Measurements from ENCODE around the gene SLC25A40. TPM values are rescaled to one million over a fixed set of nuclear protein-coding genes. Genes with fewer than 3 reads are reported as not detected.

Gene SLC25A40, protein sequence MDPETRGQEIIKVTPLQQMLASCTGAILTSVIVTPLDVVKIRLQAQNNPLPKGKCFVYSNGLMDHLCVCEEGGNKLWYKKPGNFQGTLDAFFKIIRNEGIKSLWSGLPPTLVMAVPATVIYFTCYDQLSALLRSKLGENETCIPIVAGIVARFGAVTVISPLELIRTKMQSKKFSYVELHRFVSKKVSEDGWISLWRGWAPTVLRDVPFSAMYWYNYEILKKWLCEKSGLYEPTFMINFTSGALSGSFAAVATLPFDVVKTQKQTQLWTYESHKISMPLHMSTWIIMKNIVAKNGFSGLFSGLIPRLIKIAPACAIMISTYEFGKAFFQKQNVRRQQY
- total RNA-seq (2021; ENCODE audit: unreplicated experiment) (32.4 TPM), Bru-seq, nascent RNA (percentile 72 among the genes with signal in this experiment), BruChase-seq, experiment 1, labeled RNA remaining after a 6-hour chase (percentile 68 among the genes with signal in this experiment), BruChase-seq, experiment 2, labeled RNA remaining after a 2-hour chase (percentile 76 among the genes with signal in this experiment)
- 6.2 and 8.3 TPM in 2 replicates for polyA plus RNA-seq (2012)
- long read RNA-seq, full-length matches to known transcripts: 7 of 21 reads
- long read RNA-seq, partial matches to known transcripts: 0 of 21 reads
- long read RNA-seq, other reads (novel, unspliced or antisense): 14 of 21 reads

GRCh38 chr7:87876040-87876868 lies at the start of gene SLC25A40, which contains the start of gene DBF4:
TSS of gene SLC25A40 (minus strand) at chr7:87876360. CDS start at chr7:87858727, 17,633 bp downstream.
TSS of gene DBF4 (plus strand) at chr7:87876493. CDS start at chr7:87876733, 240 bp downstream.
- Histone ChIP-seq H2AFZ (ENCODE audit: low read depth, low read length, poor library complexity, severe bottlenecking) (peak within 1 kb of the TSS; percentile 11), H3K9me3 (ENCODE audit: control insufficient read depth in 1 of 2, insufficient read depth in 1 of 2, low read depth in 1 of 2, low read length in 2 of 2) (no peaks in the 10 kb centered on the region), H3K27me3 (ENCODE audit: insufficient read depth, low read length) (no peaks in the 10 kb centered on the region), H3K4me1 (ENCODE audit: control insufficient read depth in 1 of 2, insufficient read depth in 2 of 2, low read length in 2 of 2) (peaks cover 3 to 18% of the 10 kb centered on the region in 2 experiments; a peak in 3 of 4 replicates), H3K36me3 (ENCODE audit: control insufficient read depth in 1 of 2, insufficient read depth in 2 of 2, low read length in 2 of 2) (peaks cover 2 to 23% of the 10 kb centered on the region in 2 experiments; a peak in 3 of 4 replicates), H4K20me1 (ENCODE audit: insufficient read depth) (no peaks in the 10 kb centered on the region), H3K9ac (ENCODE audit: low read length) (peak within 1 kb of the TSS; percentile 88), H3K27ac (ENCODE audit: low read depth, low read length) (peak within 1 kb of the TSS; percentile 96), H3K4me2 (ENCODE audit: low read length) (peak within 1 kb of the TSS; percentile 85), H3K4me3 (replicated peaks in 1 of 2; ENCODE audit: low read depth in 1 of 2, low read length in 2 of 2) (peak within 1 kb of the TSS; percentile 75 to 80), H3K79me2 (ENCODE audit: insufficient read depth, low read length) (peaks cover 93% of the 10 kb centered on the region), H3K9me2 (ENCODE audit: insufficient read depth) (no peaks in the 10 kb centered on the region)
- POLR2A ChIA-PET: no interaction called here
- CTCF ChIA-PET: no interaction called here
- no TSS peak for BruUV-seq (replicated peaks)
- intact Hi-C loops (cut with micrococcal nuclease): no loop called here
- RAD21 ChIA-PET (ENCODE audit: low non-redundant PET in 1 of 2, low total read pairs in 2 of 2, uncharacterized antibody in 2 of 2, unreplicated experiment in 2 of 2): no interaction called here
- DNase-seq (ENCODE audit: low read depth, low spot score): peak; percentile 88
- no peak for TF ChIP-seq REST (IDR thresholded peaks at IDR 0.05; ENCODE audit: low read depth)
- TF ChIP-seq ATF3 (IDR thresholded peaks at IDR 0.05): no peak
- TF ChIP-seq, protein P1, sequence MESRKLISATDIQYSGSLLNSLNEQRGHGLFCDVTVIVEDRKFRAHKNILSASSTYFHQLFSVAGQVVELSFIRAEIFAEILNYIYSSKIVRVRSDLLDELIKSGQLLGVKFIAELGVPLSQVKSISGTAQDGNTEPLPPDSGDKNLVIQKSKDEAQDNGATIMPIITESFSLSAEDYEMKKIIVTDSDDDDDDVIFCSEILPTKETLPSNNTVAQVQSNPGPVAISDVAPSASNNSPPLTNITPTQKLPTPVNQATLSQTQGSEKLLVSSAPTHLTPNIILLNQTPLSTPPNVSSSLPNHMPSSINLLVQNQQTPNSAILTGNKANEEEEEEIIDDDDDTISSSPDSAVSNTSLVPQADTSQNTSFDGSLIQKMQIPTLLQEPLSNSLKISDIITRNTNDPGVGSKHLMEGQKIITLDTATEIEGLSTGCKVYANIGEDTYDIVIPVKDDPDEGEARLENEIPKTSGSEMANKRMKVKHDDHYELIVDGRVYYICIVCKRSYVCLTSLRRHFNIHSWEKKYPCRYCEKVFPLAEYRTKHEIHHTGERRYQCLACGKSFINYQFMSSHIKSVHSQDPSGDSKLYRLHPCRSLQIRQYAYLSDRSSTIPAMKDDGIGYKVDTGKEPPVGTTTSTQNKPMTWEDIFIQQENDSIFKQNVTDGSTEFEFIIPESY (IDR thresholded peaks at IDR 0.05; ENCODE audit: extremely low read depth, insufficient replicate concordance, low read length): peak; percentile 38
- TF ChIP-seq EZH2phosphoT487 (IDR thresholded peaks at IDR 0.05; ENCODE audit: borderline replicate concordance): no peak
- TF ChIP-seq SRF (IDR thresholded peaks at IDR 0.05; ENCODE audit: low read depth): no peak
- peak; percentile 82 for TF ChIP-seq CBX3 (IDR thresholded peaks at IDR 0.05; ENCODE audit: low read depth)
- peak; percentile 21 for TF ChIP-seq YY1 (IDR thresholded peaks at IDR 0.05; ENCODE audit: extremely low read depth, insufficient replicate concordance, low read depth, low read length)
- TF ChIP-seq POLR2A (IDR thresholded peaks at IDR 0.05; ENCODE audit: borderline replicate concordance, extremely low read depth, insufficient read depth, insufficient read length): peak; percentile 73
- peak; percentile 56 for TF ChIP-seq SP1 (IDR thresholded peaks at IDR 0.05; ENCODE audit: low read depth)
- peak; percentile 37; the same call in 1 of the 2 replicates for TF ChIP-seq EGR1 (IDR thresholded peaks at IDR 0.05; ENCODE audit: low read depth)
- peak; percentile 97 for TF ChIP-seq MAX (IDR thresholded peaks at IDR 0.05)
- no peak for TF ChIP-seq ELF1 (IDR thresholded peaks at IDR 0.05; ENCODE audit: borderline replicate concordance, low read depth)
- TF ChIP-seq JUND (IDR thresholded peaks at IDR 0.05): no peak
- TF ChIP-seq POLR2AphosphoS5 (IDR thresholded peaks at IDR 0.05; ENCODE audit: low read depth, low read length): peak; percentile 92
- no peak for TF ChIP-seq CEBPB (IDR thresholded peaks at IDR 0.05; ENCODE audit: low read depth)
- TF ChIP-seq ZFX (IDR thresholded peaks at IDR 0.05): peak; percentile 60
- no peak for TF ChIP-seq FOSL1 (IDR thresholded peaks at IDR 0.05; ENCODE audit: low read depth)
- ATAC-seq: peak; percentile 94
